CD4-positive, alpha-beta T cell treated with Interleukin-17A for 4 hours (primary cell): ENCODE measurements around the gene PKN2.

ENCODE experiments used
- DNase-seq: peaks from one replicate; pipeline ENCODE4 v3.0.0-alpha.2; 2020; ENCODE audit warnings: mixed read lengths

Gene PKN2

GRCh38 chr1:88736633-88737248 is 52.7 kb downstream of the PKN2 start:
- peak; percentile 9 for DNase-seq

- no peak for DNase-seq
Measured at GRCh38 chr1:88737338-88737927, 53.4 kb downstream of the PKN2 start.

GRCh38 chr1:88740784-88741183 is 56.7 kb downstream of the PKN2 start:
- DNase-seq, result no peak

- DNase-seq, result no peak
Measured at GRCh38 chr1:88741413-88741812, 57.3 kb downstream of the PKN2 start.

- DNase-seq, result no peak
Measured at GRCh38 chr1:88742531-88742930, 58.5 kb downstream of the PKN2 start.

GRCh38 chr1:88744142-88744541 is 60.1 kb downstream of the PKN2 start:
- DNase-seq, result no peak

GRCh38 chr1:88746916-88747315 is 62.8 kb downstream of the PKN2 start:
- DNase-seq, result no peak

- DNase-seq, result no peak
Measured at GRCh38 chr1:88751714-88752113, 67.6 kb downstream of the PKN2 start.

- no peak for DNase-seq
Measured at GRCh38 chr1:88753506-88753905, 69.4 kb downstream of the PKN2 start.

GRCh38 chr1:88763649-88764406 is 79.8 kb downstream of the PKN2 start:
- DNase-seq, result no peak

GRCh38 chr1:88768187-88768586 is 84.1 kb downstream of the PKN2 start:
- DNase-seq, result no peak

GRCh38 chr1:88768816-88769215 is 84.7 kb downstream of the PKN2 start:
- peak; percentile 14 for DNase-seq

GRCh38 chr1:88773540-88774150 is 89.6 kb downstream of the PKN2 start:
- no peak for DNase-seq

GRCh38 chr1:88774151-88774556 is 90.1 kb downstream of the PKN2 start:
- peak; percentile 4 for DNase-seq

- DNase-seq, result no peak
Measured at GRCh38 chr1:88777604-88778149, 93.6 kb downstream of the PKN2 start.

GRCh38 chr1:88779880-88780279 is 95.8 kb downstream of the PKN2 start:
- DNase-seq, result no peak

- no peak for DNase-seq
Measured at GRCh38 chr1:88780485-88780884, 96.4 kb downstream of the PKN2 start.

GRCh38 chr1:88783145-88783544 is 99.1 kb downstream of the PKN2 start:
- DNase-seq, result no peak

GRCh38 chr1:88784551-88784950 is 100.5 kb downstream of the PKN2 start:
- DNase-seq, result no peak

- no peak for DNase-seq
Measured at GRCh38 chr1:88787023-88787903, 103.2 kb downstream of the PKN2 start.

- no peak for DNase-seq
Measured at GRCh38 chr1:88791192-88791591, 107.1 kb downstream of the PKN2 start.

GRCh38 chr1:88799491-88799890 is 115.4 kb downstream of the PKN2 start:
- no peak for DNase-seq
